ENCODE measurements around the gene NLRP1.
"Not testable (repeated sequence)": the region's sequence is repeated elsewhere in the genome, so short reads cannot be mapped to it uniquely, and the experiment has no call there.

Gene NLRP1

DNA sequence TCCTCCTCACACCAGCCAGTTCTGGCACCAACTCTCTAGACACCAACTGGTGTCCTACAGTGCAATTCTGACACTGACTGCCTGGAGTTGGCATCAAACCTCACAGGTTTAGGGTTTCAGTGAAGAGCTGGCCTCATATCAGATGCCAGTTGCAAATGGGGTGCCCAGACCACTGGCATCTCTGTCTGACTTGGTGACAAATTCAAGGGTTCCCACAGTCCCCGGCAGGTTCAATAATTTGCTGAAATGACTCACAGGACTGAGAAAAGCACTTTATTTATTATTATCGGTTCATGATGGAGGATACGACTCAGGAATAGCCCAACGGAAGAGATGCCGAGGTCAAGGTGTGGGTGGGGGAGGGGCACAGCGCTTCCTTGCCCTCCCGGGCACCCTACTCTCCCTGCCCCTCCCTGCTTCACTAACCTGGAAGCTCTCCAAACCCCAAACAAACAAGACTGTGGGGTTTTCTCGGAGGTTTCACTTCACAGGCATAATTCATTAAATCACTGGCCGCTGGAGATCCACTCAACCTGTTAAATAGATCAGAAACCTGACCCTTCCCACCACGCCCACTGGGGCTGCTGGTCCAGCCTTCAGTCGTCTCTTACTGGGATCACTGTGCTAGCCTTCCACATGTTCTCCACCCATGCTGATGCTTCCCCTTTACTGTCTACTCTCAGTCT, 1.7 kb upstream of the NLRP1 start:
- no peak for DNase-seq

GRCh38 chr17:5585287-5585794, 1.0 kb upstream of the NLRP1 start:
- no peak for DNase-seq

GRCh38 chr17:5583426-5584382, 605 bp downstream of the NLRP1 start:
- no peak for DNase-seq

DNA sequence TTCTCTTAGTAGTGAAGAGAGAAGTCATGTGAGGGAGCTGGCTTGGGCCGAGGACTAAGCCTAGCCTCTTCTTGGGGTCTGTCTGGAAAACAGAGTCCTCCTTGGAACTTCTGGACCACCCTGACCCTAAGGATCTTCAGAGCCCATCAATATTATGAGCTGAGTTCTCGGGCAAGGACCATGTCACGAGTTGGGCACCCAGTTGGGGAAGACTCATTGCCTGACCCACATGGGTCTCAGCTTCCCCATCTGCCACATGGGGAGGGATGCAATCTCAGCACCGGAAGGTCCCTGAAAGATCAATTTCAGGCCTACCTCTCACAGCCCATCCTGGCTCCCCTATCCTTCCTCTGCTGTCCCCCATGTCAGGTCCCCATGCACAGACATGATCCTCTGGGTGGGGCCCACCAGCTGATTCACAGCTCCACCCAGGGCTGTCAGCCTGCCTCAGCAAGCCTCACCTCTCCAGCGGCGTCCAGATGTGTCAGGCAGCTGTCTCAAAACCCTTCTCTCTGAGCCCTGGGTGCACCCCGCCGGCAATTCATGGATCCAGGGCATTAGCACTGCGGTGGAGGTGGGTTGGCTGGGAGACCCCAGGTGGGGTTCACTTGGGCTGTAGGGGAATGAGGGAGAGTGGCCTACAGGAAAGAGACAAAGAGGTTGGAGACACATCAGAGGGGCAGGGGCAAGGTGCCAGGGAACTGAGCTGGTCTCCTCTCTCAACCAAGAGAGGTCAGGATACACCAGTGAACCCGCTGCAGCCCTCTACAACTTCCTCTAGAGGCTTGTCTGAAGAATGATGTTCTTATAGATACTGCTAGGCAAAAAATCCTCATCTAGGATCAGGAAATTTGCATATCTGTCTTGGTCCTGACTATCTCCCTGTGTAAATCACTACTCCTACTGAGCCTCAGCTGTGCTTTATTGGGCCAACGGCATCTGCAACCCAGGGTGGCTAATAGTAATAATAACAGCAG, 1.8 kb downstream of the NLRP1 start:
- no peak for DNase-seq

DNA sequence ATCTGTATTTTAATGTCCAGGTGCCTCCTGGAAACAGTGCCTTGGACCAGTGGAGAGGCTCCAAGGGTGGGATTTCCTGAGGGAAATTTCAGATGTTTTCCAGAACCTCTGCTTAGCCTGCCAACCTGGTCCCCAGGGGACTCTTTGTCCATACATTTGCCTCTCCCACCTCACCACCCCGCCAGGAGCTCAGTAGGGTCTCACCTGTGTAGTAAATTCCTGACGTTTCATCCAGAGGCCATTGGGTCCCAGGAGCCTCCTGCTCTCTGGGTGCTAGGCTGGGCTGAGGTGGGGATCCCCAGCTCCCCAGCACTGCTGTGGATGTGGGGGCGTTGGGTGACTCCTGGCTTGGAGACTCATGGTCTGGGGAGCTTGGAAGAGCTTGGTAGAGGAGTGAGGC, 2.7 kb downstream of the NLRP1 start:
- no peak for DNase-seq

DNA sequence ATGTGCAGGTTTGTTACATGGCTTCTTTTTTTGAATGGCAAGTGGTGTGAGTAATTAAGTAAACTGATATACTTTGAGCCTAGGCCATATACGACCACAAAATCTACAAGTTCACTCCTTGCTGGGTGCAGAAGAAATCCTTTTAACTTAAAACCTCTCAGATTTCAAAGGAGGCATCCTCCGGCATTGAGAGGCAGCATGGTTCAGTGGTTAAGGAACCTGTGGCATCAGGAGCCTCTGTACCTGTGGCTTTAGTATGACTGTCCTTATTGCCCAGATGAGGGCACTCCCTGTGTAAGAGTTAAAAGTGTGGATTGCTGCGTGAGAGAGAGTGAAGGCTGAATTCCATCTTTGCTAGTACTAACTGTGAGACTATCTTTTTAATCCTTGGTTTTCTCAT, 3.3 kb downstream of the NLRP1 start:
- DNase-seq = no peak

- no peak for DNase-seq
Measured at GRCh38 chr17:5580367-5580766, 3.9 kb downstream of the NLRP1 start.

- DNase-seq = not testable (repeated sequence)
Measured at GRCh38 chr17:5578768-5579167, 5.5 kb downstream of the NLRP1 start.

DNA sequence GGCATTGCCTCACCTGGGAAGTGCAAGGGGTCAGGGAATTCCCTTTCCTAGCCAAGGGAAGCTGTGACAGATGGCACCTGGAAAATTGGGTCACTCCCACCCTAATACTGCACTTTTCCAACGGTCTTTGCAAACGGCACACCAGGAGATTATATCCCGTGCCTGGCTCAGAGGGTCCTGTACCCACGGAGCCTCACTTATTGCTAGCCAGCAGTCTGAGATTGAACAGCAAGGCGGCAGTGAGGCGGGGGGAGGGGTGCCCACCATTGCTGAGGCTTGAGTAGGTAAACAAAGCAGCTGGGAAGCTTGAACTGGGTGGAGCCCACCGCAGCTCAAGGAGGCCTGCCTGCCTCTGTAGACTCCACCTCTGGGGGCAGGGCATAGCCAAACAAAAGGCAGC, 11.3 kb downstream of the NLRP1 start:
- not testable (repeated sequence) for DNase-seq

- no peak for DNase-seq
Measured at GRCh38 chr17:5571281-5571680, 13.0 kb downstream of the NLRP1 start.

GRCh38 chr17:5565808-5566207, 18.5 kb downstream of the NLRP1 start:
- no peak for DNase-seq

GRCh38 chr17:5563456-5563855, 20.9 kb downstream of the NLRP1 start:
- DNase-seq = no peak

DNA sequence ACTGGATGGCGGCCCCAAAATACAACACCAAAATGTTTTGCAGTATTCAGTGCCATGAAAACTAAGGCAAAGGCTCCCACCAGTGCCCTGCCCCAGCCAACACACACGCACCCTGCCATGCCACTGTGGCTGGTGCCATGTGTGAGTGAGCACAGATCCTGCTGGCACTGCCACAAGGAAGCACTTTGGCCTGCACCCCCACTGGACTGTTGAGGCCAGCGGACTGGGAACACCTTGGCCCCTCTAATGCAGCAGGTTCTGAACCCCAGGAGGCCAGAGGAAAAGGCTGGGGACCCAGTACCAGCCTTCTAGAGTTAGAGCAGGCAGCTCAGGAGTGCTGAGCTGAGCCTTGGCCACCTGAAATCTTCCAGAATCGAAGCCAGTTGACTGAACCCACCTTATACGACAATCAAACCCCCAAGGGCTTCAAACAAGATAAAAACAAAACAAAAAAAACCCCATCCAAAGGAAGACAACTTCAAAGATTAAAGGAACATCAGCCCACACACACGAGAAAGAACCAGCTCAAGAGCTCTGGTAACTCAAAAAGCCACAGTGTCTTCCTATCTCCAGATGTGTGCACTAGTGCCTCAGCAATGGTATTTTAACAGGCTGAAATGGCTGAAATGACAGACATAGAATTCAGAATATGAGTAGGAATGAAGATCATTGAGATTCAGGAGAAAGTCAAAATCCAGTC, 21.5 kb downstream of the NLRP1 start:
- DNase-seq = no peak

DNA sequence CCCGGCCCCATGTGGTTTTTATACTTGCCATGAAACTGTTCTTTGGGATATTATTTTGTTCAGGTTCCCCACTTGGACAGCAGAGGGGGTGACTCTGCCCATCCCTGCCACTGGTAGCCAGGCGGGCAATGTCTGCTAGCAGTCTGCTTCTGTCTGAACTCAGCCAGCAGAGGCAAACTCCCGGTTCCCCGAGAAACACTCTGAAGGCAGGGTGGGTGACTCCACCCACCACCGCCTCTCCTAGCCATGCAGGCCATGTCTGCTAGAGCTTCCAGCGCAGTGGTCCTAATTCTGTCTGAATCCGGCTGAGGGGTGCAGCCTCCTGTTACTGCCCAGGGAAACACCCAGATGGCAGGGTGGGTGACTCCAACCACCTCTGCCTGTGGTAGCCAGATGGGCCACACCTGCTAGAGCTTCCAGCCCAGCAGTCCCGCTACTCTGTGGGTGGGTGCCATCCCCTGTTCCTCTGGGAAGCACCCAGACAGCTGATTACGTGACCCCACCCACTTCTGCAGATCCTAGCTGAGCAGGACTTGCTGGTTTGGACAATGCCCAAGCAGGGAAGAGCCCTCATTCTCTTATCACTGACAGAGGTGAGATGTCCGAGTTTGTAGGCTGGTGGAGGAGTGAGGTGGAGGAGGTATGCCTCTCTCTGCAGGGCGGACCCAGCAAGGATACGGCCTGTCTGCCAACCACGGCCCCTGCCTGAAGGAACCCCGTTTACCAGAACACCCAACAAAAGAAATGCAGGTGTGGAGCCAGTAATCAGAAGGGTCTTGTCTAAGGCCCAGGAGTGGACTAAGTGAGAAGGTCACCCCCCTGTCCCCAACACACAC, 22.4 kb downstream of the NLRP1 start:
- DNase-seq = no peak

- no peak for DNase-seq
Measured at GRCh38 chr17:5560361-5560988, 23.8 kb downstream of the NLRP1 start.

- no peak for DNase-seq
Measured at GRCh38 chr17:5558815-5559785, 25.2 kb downstream of the NLRP1 start.

GRCh38 chr17:5557990-5558389, 26.3 kb downstream of the NLRP1 start:
- DNase-seq = no peak

GRCh38 chr17:5557485-5557884, 26.8 kb downstream of the NLRP1 start:
- DNase-seq = no peak

- DNase-seq = no peak
Measured at GRCh38 chr17:5555254-5555653, 29.1 kb downstream of the NLRP1 start.
